Smooth muscle cell (in vitro differentiated cells): ENCODE results near the gene CYP8B1. TPM values are rescaled to one million over a fixed set of nuclear protein-coding genes. Genes with fewer than 3 reads are reported as not detected.

Source experiments
- DNase-seq: peaks from one replicate; lab custom pipeline; 2025; ENCODE audit not compliant: unreplicated experiment; lab: John Stamatoyannopoulos, UW
- H2AFZ ChIP-seq: fragments of 200-600 bp; sonication (generic); 2 replicates; pipeline ENCODE4 v1.6.0; 2016; ENCODE audit warnings: antibody characterized with exemption, low read depth, mild to moderate bottlenecking
- H3F3A ChIP-seq: fragments of 200-600 bp; sonication (generic); 2 replicates; pipeline ENCODE4 v1.6.0; 2017; ENCODE audit warnings: antibody characterized with exemption, low read depth
- H3K27ac ChIP-seq: fragments of 200-600 bp; sonication (generic); 2 replicates; pipeline ENCODE4 v1.5.1; 2016; ENCODE audit warnings: low read depth, mild to moderate bottlenecking
- H3K27me3 ChIP-seq: fragments of 200-600 bp; sonication (generic); 2 replicates; pipeline ENCODE4 v1.6.1; 2016; ENCODE audit warnings: low read depth, mild to moderate bottlenecking
- H3K36me3 ChIP-seq: fragments of 200-600 bp; sonication (generic); 2 replicates; pipeline ENCODE4 v1.5.1; 2016; ENCODE audit warnings: low read depth
- H3K4me1 ChIP-seq: fragments of 200-600 bp; sonication (generic); 2 replicates; pipeline ENCODE4 v1.5.1; 2016; ENCODE audit warnings: low read depth
- H3K4me2 ChIP-seq: fragments of 200-600 bp; sonication (generic); 2 replicates; pipeline ENCODE4 v1.6.0; 2016; ENCODE audit warnings: mild to moderate bottlenecking
- H3K4me3 ChIP-seq: fragments of 200-600 bp; sonication (generic); 2 replicates; pipeline ENCODE4 v1.5.1; 2016; ENCODE audit warnings: mild to moderate bottlenecking
- H3K79me2 ChIP-seq: fragments of 200-600 bp; sonication (generic); 2 replicates; pipeline ENCODE4 v1.6.0; 2016; ENCODE audit warnings: low read depth, mild to moderate bottlenecking
- H3K9ac ChIP-seq: fragments of 200-600 bp; sonication (generic); 2 replicates; pipeline ENCODE4 v1.6.0; 2016; ENCODE audit warnings: low read depth
- H3K9me3 ChIP-seq: fragments of 200-600 bp; sonication (generic); replicated peaks from 2 replicates; pipeline ENCODE4 v1.5.1; 2016; ENCODE audit warnings: low read depth
- H4K20me1 ChIP-seq: fragments of 200-600 bp; sonication (generic); 2 replicates; pipeline ENCODE4 v1.6.0; 2016; ENCODE audit warnings: low read depth
- CTCF ChIP-seq: fragments of 200-600 bp; sonication (generic); IDR thresholded peaks from 2 replicates; pipeline ENCODE4 v1.5.1; 2017; ENCODE audit warnings: borderline replicate concordance, mild to moderate bottlenecking, antibody characterized with exemption; ENCODE audit not compliant: insufficient read depth, poor library complexity, severe bottlenecking
- WGBS: methylation state at CpG from one replicate; pipeline ENCODE4 v1.1.7; 2016; ENCODE audit warnings: low lambda C conversion rate; 5-methylcytosine and 5-hydroxymethylcytosine counted together
- polyA plus RNA-seq: library from polyadenylated mRNA; unstranded; fragments of >200 nt; fragmentation: Nextera tagmentation; extraction: Ambion mirVana; gene quantifications from 2 replicates; pipeline ENCODE4 v1.2.1, GENCODE V29; 2016
- total RNA-seq: library from RNA; depleted of rRNA; stranded (reverse); fragments of >200 nt; gene quantifications from 2 replicates; pipeline ENCODE4 v1.2.3, GENCODE V29; 2014

Gene CYP8B1
- total and polyA plus RNA-seq, 2 experiments from 2014 or later: not detected

- Histone ChIP-seq H3K9ac (no peak overlapping the region), H3K36me3 (no peaks in the 10 kb centered on the region), H3K79me2 (no peaks in the 10 kb centered on the region), H3K4me1 (no peaks in the 10 kb centered on the region), H3F3A (no peaks in the 10 kb centered on the region), H3K27me3 (no peaks in the 10 kb centered on the region), H2AFZ (no peak overlapping the region), H4K20me1 (no peaks in the 10 kb centered on the region), H3K9me3 (no peaks in the 10 kb centered on the region), H3K27ac (no peak overlapping the region), H3K4me3 (no peak overlapping the region), H3K4me2 (no peak overlapping the region)
- no peak for DNase-seq
- TF ChIP-seq CTCF: no peak
- 88% methylated on average over 8 of the region's 8 CpGs for WGBS
Measured at GRCh38 chr3:42900226-42901072, 24.8 kb upstream of the CYP8B1 start.

- no peaks in the 10 kb centered on the region for H3K27me3 ChIP-seq
- no peak overlapping the region for H3K9ac ChIP-seq
- H3K27ac ChIP-seq: no peak overlapping the region
- H2AFZ ChIP-seq: no peak overlapping the region
- H3F3A ChIP-seq: no peaks in the 10 kb centered on the region
- no peaks in the 10 kb centered on the region for H3K4me1 ChIP-seq
- H3K36me3 ChIP-seq: no peaks in the 10 kb centered on the region
- DNase-seq: no peak
- TF ChIP-seq CTCF: no peak
- H3K79me2 ChIP-seq: no peaks in the 10 kb centered on the region
- H3K9me3 ChIP-seq: no peaks in the 10 kb centered on the region
- H3K4me2 ChIP-seq: no peak overlapping the region
- H3K4me3 ChIP-seq: no peak overlapping the region
- H4K20me1 ChIP-seq: no peaks in the 10 kb centered on the region
Measured at GRCh38 chr3:42898896-42899675, 23.4 kb upstream of the CYP8B1 start.

GRCh38 chr3:42895580-42895868 lies 19.8 kb upstream of the CYP8B1 start:
- Histone ChIP-seq H4K20me1 (no peaks in the 10 kb centered on the region), H2AFZ (no peak overlapping the region), H3K27me3 (no peaks in the 10 kb centered on the region), H3K27ac (no peak overlapping the region), H3F3A (no peaks in the 10 kb centered on the region), H3K79me2 (no peaks in the 10 kb centered on the region), H3K9me3 (no peaks in the 10 kb centered on the region), H3K9ac (no peak overlapping the region), H3K4me3 (no peak overlapping the region), H3K36me3 (no peaks in the 10 kb centered on the region), H3K4me2 (no peak overlapping the region), H3K4me1 (peaks cover 11% of the 10 kb centered on the region)
- DNase-seq: no peak
- TF ChIP-seq CTCF: no peak
